Endothelial cell (in vitro differentiated cells): ENCODE measurements around the gene ALK. TPM values are rescaled to one million over a fixed set of nuclear protein-coding genes. Genes with fewer than 3 reads are reported as not detected.

ENCODE experiments used
- DNase-seq: peaks from one replicate; pipeline ENCODE4 v3.0.0; 2021; ENCODE audit warnings: low spot score
- H3K27ac Mint-ChIP-seq: one replicate; pipeline ENCODE4 v1.8.0; 2021; ENCODE audit warnings: mixed read lengths, inconsistent platforms; ENCODE audit not compliant: unreplicated experiment
- H3K27me3 Mint-ChIP-seq: one replicate; pipeline ENCODE4 v1.8.0; 2021; ENCODE audit warnings: mild to moderate bottlenecking, moderate library complexity, mixed read lengths, inconsistent platforms; ENCODE audit not compliant: unreplicated experiment
- H3K36me3 Mint-ChIP-seq: one replicate; pipeline ENCODE4 v1.8.0; 2021; ENCODE audit warnings: mild to moderate bottlenecking, low read depth, mixed read lengths, inconsistent platforms; ENCODE audit not compliant: unreplicated experiment
- H3K4me1 Mint-ChIP-seq: one replicate; pipeline ENCODE4 v1.8.0; 2021; ENCODE audit warnings: mild to moderate bottlenecking, mixed read lengths, inconsistent platforms; ENCODE audit not compliant: unreplicated experiment
- H3K4me3 Mint-ChIP-seq: one replicate; pipeline ENCODE4 v1.8.0; 2021; ENCODE audit warnings: mild to moderate bottlenecking, mixed read lengths, inconsistent platforms; ENCODE audit not compliant: unreplicated experiment
- H3K9me3 Mint-ChIP-seq: one replicate; pipeline ENCODE4 v1.8.0; 2021; ENCODE audit warnings: mixed read lengths, inconsistent platforms; ENCODE audit not compliant: unreplicated experiment
- total RNA-seq: library from RNA; stranded (reverse); fragmentation: NEBNext Ultra II Directional; extraction: Animal tissue kit (Norgen Biotek cat#: 25700); gene quantifications from one replicate; pipeline ENCODE4 v1.2.1, GENCODE V29; 2021; ENCODE audit not compliant: unreplicated experiment
- TF ChIP-seq, protein P1 (sequence below): fragments of 200-600 bp; sonication (generic); IDR thresholded peaks from one replicate; pipeline ENCODE4 v1.5.0; 2021; ENCODE audit warnings: antibody characterized with exemption; ENCODE audit not compliant: unreplicated experiment

Gene ALK
- total RNA-seq, 1 donor from 2014 or later = 0.05 TPM

- no peaks in the 10 kb centered on the region for H3K27me3 Mint-ChIP-seq
- no peaks in the 10 kb centered on the region for H3K36me3 Mint-ChIP-seq
- DNase-seq = no peak
- no peak overlapping the region for H3K27ac Mint-ChIP-seq
- TF ChIP-seq, protein P1, sequence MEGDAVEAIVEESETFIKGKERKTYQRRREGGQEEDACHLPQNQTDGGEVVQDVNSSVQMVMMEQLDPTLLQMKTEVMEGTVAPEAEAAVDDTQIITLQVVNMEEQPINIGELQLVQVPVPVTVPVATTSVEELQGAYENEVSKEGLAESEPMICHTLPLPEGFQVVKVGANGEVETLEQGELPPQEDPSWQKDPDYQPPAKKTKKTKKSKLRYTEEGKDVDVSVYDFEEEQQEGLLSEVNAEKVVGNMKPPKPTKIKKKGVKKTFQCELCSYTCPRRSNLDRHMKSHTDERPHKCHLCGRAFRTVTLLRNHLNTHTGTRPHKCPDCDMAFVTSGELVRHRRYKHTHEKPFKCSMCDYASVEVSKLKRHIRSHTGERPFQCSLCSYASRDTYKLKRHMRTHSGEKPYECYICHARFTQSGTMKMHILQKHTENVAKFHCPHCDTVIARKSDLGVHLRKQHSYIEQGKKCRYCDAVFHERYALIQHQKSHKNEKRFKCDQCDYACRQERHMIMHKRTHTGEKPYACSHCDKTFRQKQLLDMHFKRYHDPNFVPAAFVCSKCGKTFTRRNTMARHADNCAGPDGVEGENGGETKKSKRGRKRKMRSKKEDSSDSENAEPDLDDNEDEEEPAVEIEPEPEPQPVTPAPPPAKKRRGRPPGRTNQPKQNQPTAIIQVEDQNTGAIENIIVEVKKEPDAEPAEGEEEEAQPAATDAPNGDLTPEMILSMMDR = no peak
- no peaks in the 10 kb centered on the region for H3K4me1 Mint-ChIP-seq
- H3K9me3 Mint-ChIP-seq = no peaks in the 10 kb centered on the region
- no peak overlapping the region for H3K4me3 Mint-ChIP-seq
Observed at GRCh38 chr2:29691391-29691950, 229.9 kb downstream of the ALK start.

DNA sequence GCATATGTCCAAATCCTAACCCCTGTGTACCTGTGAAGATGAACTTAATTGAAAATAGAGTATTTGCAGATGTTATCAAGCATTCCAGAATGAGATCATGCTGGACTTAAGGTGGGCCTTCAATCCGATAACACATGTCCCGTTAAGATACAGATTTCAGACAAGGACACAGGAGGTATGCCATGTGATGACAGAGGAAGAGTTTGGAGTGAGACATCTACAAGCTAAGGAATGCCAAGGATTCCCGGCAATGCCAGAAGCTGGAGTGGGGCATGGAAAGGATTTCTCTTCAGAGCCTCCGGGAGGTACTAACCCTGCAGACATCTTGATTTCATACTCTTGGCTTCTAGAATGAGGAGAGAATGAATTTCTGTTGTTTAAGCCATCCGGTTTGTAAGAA lies 231.7 kb downstream of the ALK start:
- H3K9me3 Mint-ChIP-seq = no peaks in the 10 kb centered on the region
- H3K4me3 Mint-ChIP-seq = no peak overlapping the region
- no peaks in the 10 kb centered on the region for H3K36me3 Mint-ChIP-seq
- H3K4me1 Mint-ChIP-seq = no peaks in the 10 kb centered on the region
- DNase-seq = no peak
- TF ChIP-seq, protein P1 = no peak
- H3K27me3 Mint-ChIP-seq = no peaks in the 10 kb centered on the region
- no peak overlapping the region for H3K27ac Mint-ChIP-seq

- no peak for DNase-seq
- Mint-ChIP-seq H3K4me3 (no peak overlapping the region), H3K36me3 (no peaks in the 10 kb centered on the region), H3K27me3 (no peaks in the 10 kb centered on the region), H3K4me1 (no peaks in the 10 kb centered on the region), H3K9me3 (no peaks in the 10 kb centered on the region), H3K27ac (no peak overlapping the region)
- TF ChIP-seq, protein P1 = no peak
Observed at GRCh38 chr2:29688429-29688828, 233.0 kb downstream of the ALK start.

DNA sequence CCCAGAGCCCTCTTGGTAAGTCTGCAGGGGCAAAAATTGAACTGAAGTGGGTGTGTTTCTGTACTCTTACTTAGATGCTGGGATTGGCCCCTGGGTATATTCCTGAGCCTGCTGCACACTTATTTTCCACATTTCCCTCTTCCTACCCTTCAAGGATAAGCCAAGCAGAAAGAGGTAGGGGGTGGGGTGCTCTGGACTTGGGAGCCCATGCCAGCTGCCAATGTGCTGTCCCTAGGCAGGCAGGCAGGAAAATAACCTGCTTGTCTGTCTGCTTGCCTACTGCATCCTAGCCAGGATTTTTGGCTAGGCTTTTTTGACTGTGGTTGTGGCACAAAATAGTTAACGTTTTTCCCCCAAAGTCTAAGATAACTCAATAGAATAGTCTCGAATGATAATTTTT lies 234.3 kb downstream of the ALK start:
- DNase-seq = no peak
- H3K4me3 Mint-ChIP-seq = no peak overlapping the region

GRCh38 chr2:29676886-29677453 lies 244.4 kb downstream of the ALK start:
- Mint-ChIP-seq H3K4me1 (no peaks in the 10 kb centered on the region), H3K27me3 (no peaks in the 10 kb centered on the region), H3K4me3 (no peak overlapping the region), H3K27ac (no peak overlapping the region), H3K36me3 (no peaks in the 10 kb centered on the region), H3K9me3 (no peaks in the 10 kb centered on the region)
- DNase-seq = no peak
- TF ChIP-seq, protein P1 = no peak

More for the DNA sequence above, 234.3 kb downstream of the ALK start:
- no peaks in the 10 kb centered on the region for H3K4me1 Mint-ChIP-seq
- H3K36me3 Mint-ChIP-seq = no peaks in the 10 kb centered on the region
- no peak overlapping the region for H3K27ac Mint-ChIP-seq
- no peaks in the 10 kb centered on the region for H3K9me3 Mint-ChIP-seq
- H3K27me3 Mint-ChIP-seq = no peaks in the 10 kb centered on the region
- TF ChIP-seq, protein P1 = no peak
